ENCODE measurements around the gene PRMT9. TPM values are rescaled to one million over a fixed set of nuclear protein-coding genes. Genes with fewer than 3 reads are reported as not detected.

The PRMT9 gene
- total RNA-seq, 5 donors from 2014 or later (not counting 1 experiment from before 2014, with no cell fraction given): 9.8 to 17.3 (median 12.3) TPM

- H3K4me1 ChIP-seq (ENCODE audit: control insufficient read depth in 1 of 2, extremely low read depth in 1 of 2, insufficient read depth in 2 of 2, low read length in 2 of 2): no peaks in the 10 kb centered on the region
- no peaks in the 10 kb centered on the region for H3K36me3 ChIP-seq (ENCODE audit: control insufficient read depth in 2 of 2, extremely low read depth in 1 of 2, insufficient read depth in 1 of 2, low read length in 1 of 2)
- POLR2A ChIA-PET: interaction anchor here in 1 of 2 donors (0.6 kb wide), 1 partner anchor 30 kb away, joined by 3 read pairs; no protein-coding TSS in a partner anchor
- H3K4me3 ChIP-seq (ENCODE audit: control insufficient read depth in 1 of 2, extremely low read depth in 1 of 2, low read length in 1 of 2): no peak overlapping the region
- no peaks in the 10 kb centered on the region for H3K36me3 Mint-ChIP-seq
- H3K27me3 ChIP-seq (replicated peaks in 1 of 2; ENCODE audit: control insufficient read depth in 2 of 2, extremely low read depth in 1 of 2, insufficient read depth in 2 of 2, low read length in 1 of 2): peaks cover 2 to 3% of the 10 kb centered on the region in 2 experiments
- WGBS (ENCODE audit: insufficient coverage): no CpG with 5 or more reads among the region's 1 CpG
- H3K27ac ChIP-seq (ENCODE audit: low read length): no peak overlapping the region
- H3K4me1 Mint-ChIP-seq: no peaks in the 10 kb centered on the region
- H3K27ac Mint-ChIP-seq: no peak overlapping the region
- no peak for DNase-seq
- no peak overlapping the region for H3K4me3 Mint-ChIP-seq
- H3K9me3 ChIP-seq: no peaks in the 10 kb centered on the region
- ATAC-seq (replicated peaks in 1 of 4): no peak
- no peaks in the 10 kb centered on the region for H3K9me3 Mint-ChIP-seq
- CTCF ChIA-PET: interaction anchor here in 1 of 2 donors (1.0 kb wide), 1 partner anchor 176 kb away, joined by 6 read pairs; no protein-coding TSS in a partner anchor
- peaks cover 14 to 16% of the 10 kb centered on the region in 2 donors for H3K27me3 Mint-ChIP-seq
Measured at GRCh38 chr4:147610686-147611085, 73.3 kb downstream of the PRMT9 start.

DNA sequence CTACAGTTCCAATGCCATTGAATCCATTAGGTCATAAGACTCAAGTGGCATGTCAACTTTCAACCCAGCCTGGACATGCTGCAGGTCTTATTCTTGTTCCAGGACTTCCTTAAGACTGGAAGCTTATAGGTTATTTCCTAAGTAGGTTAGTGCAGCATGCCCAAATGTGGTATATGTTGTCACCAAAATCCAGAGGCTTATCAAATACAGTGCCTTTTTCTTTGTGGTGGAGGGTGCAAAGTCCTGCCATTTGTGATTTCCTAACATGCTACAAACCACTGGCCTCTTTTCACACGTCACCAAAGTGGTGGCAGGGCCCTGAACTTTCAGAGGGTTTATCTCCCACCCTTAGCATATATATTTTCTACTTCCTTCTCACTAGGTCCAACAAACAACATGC is 76.5 kb downstream of the PRMT9 start:
- WGBS (ENCODE audit: insufficient coverage): 80% methylated on average over 1 of the region's 1 CpG
- H3K9me3 ChIP-seq: no peaks in the 10 kb centered on the region
- H3K4me3 ChIP-seq (ENCODE audit: control insufficient read depth in 1 of 2, extremely low read depth in 1 of 2, low read length in 1 of 2): no peak overlapping the region
- ChIA-PET POLR2A (interaction anchor here in 1 of 2 donors (0.7 kb wide), 1 partner anchor 709 kb away, joined by 3 read pairs; no protein-coding TSS in a partner anchor), CTCF (interaction anchor here in 1 of 2 donors (0.5 kb wide), 1 partner anchor 732 kb away, joined by 3 read pairs; no protein-coding TSS in a partner anchor)
- no peaks in the 10 kb centered on the region for H3K4me1 ChIP-seq (ENCODE audit: control insufficient read depth in 1 of 2, extremely low read depth in 1 of 2, insufficient read depth in 2 of 2, low read length in 2 of 2)
- Mint-ChIP-seq H3K27me3 (peaks cover 11 to 14% of the 10 kb centered on the region in 2 donors), H3K9me3 (no peaks in the 10 kb centered on the region), H3K27ac (no peak overlapping the region), H3K4me1 (no peaks in the 10 kb centered on the region), H3K36me3 (no peaks in the 10 kb centered on the region), H3K4me3 (no peak overlapping the region)
- peaks cover 0 to 3% of the 10 kb centered on the region in 2 experiments for H3K27me3 ChIP-seq (replicated peaks in 1 of 2; ENCODE audit: control insufficient read depth in 2 of 2, extremely low read depth in 1 of 2, insufficient read depth in 2 of 2, low read length in 1 of 2)
- no peak overlapping the region for H3K27ac ChIP-seq (ENCODE audit: low read length)
- DNase-seq (no peak), ATAC-seq (replicated peaks in 1 of 4) (no peak)
- no peaks in the 10 kb centered on the region for H3K36me3 ChIP-seq (ENCODE audit: control insufficient read depth in 2 of 2, extremely low read depth in 1 of 2, insufficient read depth in 1 of 2, low read length in 1 of 2)

DNA sequence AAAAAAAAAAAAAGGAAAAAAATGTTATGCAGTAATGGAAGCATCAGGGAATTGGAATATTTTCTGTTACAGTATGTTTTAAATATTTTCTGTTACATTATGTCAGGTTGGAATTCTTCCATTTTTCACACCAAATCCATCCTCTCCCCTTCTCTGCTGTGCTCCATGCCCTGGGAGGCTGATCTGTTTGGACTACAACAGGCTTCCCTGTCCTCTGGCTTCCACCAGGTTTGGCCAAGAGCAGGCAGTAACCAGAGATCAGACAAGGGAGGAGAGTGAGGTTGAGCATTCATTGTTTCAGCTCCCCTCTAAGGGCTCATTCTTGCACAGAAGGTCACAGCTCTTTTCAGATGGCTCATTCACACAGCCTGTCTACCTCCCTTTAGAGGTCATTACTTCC is 78.5 kb downstream of the PRMT9 start:
- Histone ChIP-seq H3K27ac (ENCODE audit: low read length) (no peak overlapping the region), H3K4me3 (ENCODE audit: control insufficient read depth in 1 of 2, extremely low read depth in 1 of 2, low read length in 1 of 2) (no peak overlapping the region), H3K9me3 (no peaks in the 10 kb centered on the region), H3K4me1 (ENCODE audit: control insufficient read depth in 1 of 2, extremely low read depth in 1 of 2, insufficient read depth in 2 of 2, low read length in 2 of 2) (no peaks in the 10 kb centered on the region), H3K36me3 (ENCODE audit: control insufficient read depth in 2 of 2, extremely low read depth in 1 of 2, insufficient read depth in 1 of 2, low read length in 1 of 2) (no peaks in the 10 kb centered on the region), H3K27me3 (replicated peaks in 1 of 2; ENCODE audit: control insufficient read depth in 2 of 2, extremely low read depth in 1 of 2, insufficient read depth in 2 of 2, low read length in 1 of 2) (peaks cover 0 to under 1% of the 10 kb centered on the region in 2 experiments)
- ATAC-seq (replicated peaks in 1 of 4): no peak
- ChIA-PET CTCF (interaction anchor here (0.6 to 1.4 kb wide), 2 partner anchors 9 to 45 kb away, joined by 4 to 5 read pairs; no protein-coding TSS in a partner anchor), POLR2A (interaction anchor here in 1 of 2 donors (0.6 kb wide), 1 partner anchor 871 kb away, joined by 3 read pairs; no protein-coding TSS in a partner anchor)
- Mint-ChIP-seq H3K36me3 (no peaks in the 10 kb centered on the region), H3K27ac (no peak overlapping the region), H3K4me3 (no peak overlapping the region), H3K27me3 (peaks cover 7 to 21% of the 10 kb centered on the region in 2 donors), H3K9me3 (no peaks in the 10 kb centered on the region), H3K4me1 (no peaks in the 10 kb centered on the region)
- DNase-seq: no peak

GRCh38 chr4:147599769-147600168 is 84.2 kb downstream of the PRMT9 start:
- Mint-ChIP-seq H3K36me3 (no peaks in the 10 kb centered on the region), H3K4me1 (no peaks in the 10 kb centered on the region), H3K27me3 (peaks cover 0 to 10% of the 10 kb centered on the region in 2 donors), H3K27ac (no peak overlapping the region), H3K4me3 (no peak overlapping the region), H3K9me3 (no peaks in the 10 kb centered on the region)
- ATAC-seq (replicated peaks in 1 of 4) (no peak), DNase-seq (no peak)
- no peaks in the 10 kb centered on the region for H3K27me3 ChIP-seq (replicated peaks in 1 of 2; ENCODE audit: control insufficient read depth in 2 of 2, extremely low read depth in 1 of 2, insufficient read depth in 2 of 2, low read length in 1 of 2)
- no peak overlapping the region for H3K27ac ChIP-seq (ENCODE audit: low read length)
- H3K36me3 ChIP-seq (ENCODE audit: control insufficient read depth in 2 of 2, extremely low read depth in 1 of 2, insufficient read depth in 1 of 2, low read length in 1 of 2): no peaks in the 10 kb centered on the region
- H3K9me3 ChIP-seq: no peaks in the 10 kb centered on the region
- ChIA-PET POLR2A (no interaction called here), CTCF (no interaction called here)
- no peaks in the 10 kb centered on the region for H3K4me1 ChIP-seq (ENCODE audit: control insufficient read depth in 1 of 2, extremely low read depth in 1 of 2, insufficient read depth in 2 of 2, low read length in 2 of 2)
- WGBS (ENCODE audit: insufficient coverage): no CpG with 5 or more reads among the region's 3 CpGs
- no peak overlapping the region for H3K4me3 ChIP-seq (ENCODE audit: control insufficient read depth in 1 of 2, extremely low read depth in 1 of 2, low read length in 1 of 2)

DNA sequence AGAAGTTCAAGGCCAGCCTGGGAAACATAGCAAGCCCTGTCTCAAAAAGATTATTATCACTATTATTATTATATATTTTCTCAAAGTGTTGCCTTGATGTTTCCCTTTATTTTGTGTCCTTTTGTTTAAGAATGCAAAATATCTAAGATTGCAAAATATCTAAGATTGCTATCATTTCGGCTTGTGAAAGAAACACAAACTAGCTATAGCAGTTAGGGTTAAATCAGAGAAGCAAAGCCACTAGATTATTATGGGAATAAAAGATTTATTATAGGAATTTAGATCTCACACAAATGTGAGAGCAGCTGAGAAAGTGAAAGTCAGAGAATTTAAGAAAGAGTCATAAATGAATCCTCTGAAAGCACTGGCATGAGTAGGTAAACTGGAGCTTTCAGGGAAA is 84.8 kb downstream of the PRMT9 start:
- Histone ChIP-seq H3K9me3 (no peaks in the 10 kb centered on the region), H3K4me1 (ENCODE audit: control insufficient read depth in 1 of 2, extremely low read depth in 1 of 2, insufficient read depth in 2 of 2, low read length in 2 of 2) (no peaks in the 10 kb centered on the region), H3K36me3 (ENCODE audit: control insufficient read depth in 2 of 2, extremely low read depth in 1 of 2, insufficient read depth in 1 of 2, low read length in 1 of 2) (no peaks in the 10 kb centered on the region), H3K4me3 (ENCODE audit: control insufficient read depth in 1 of 2, extremely low read depth in 1 of 2, low read length in 1 of 2) (no peak overlapping the region), H3K27me3 (replicated peaks in 1 of 2; ENCODE audit: control insufficient read depth in 2 of 2, extremely low read depth in 1 of 2, insufficient read depth in 2 of 2, low read length in 1 of 2) (no peaks in the 10 kb centered on the region), H3K27ac (ENCODE audit: low read length) (no peak overlapping the region)
- no peaks in the 10 kb centered on the region for H3K36me3 Mint-ChIP-seq
- DNase-seq (no peak), ATAC-seq (replicated peaks in 1 of 4) (no peak)
- POLR2A ChIA-PET: no interaction called here
- H3K4me1 Mint-ChIP-seq: peaks cover 0 to 2% (median 0%) of the 10 kb centered on the region in 3 donors
- no CpG with 5 or more reads among the region's 1 CpG for WGBS (ENCODE audit: insufficient coverage)
- CTCF ChIA-PET: no interaction called here
- no peak overlapping the region for H3K4me3 Mint-ChIP-seq
- H3K9me3 Mint-ChIP-seq: no peaks in the 10 kb centered on the region
- no peak overlapping the region for H3K27ac Mint-ChIP-seq
- peaks cover 0 to 10% of the 10 kb centered on the region in 2 donors for H3K27me3 Mint-ChIP-seq

- Mint-ChIP-seq H3K9me3 (no peaks in the 10 kb centered on the region), H3K36me3 (no peaks in the 10 kb centered on the region), H3K4me1 (peaks cover 0 to 2% (median 0%) of the 10 kb centered on the region in 3 donors), H3K27me3 (peaks cover 1 to 10% of the 10 kb centered on the region in 2 donors), H3K4me3 (no peak overlapping the region), H3K27ac (no peak overlapping the region)
- POLR2A ChIA-PET: no interaction called here
- CTCF ChIA-PET: interaction anchor here (0.6 to 1.9 kb wide), 4 partner anchors 9 to 269 kb away, joined by 3 to 4 read pairs (median 4); no protein-coding TSS in a partner anchor
- ATAC-seq (replicated peaks in 1 of 4) (no peak), DNase-seq (no peak)
- Histone ChIP-seq H3K27me3 (replicated peaks in 1 of 2; ENCODE audit: control insufficient read depth in 2 of 2, extremely low read depth in 1 of 2, insufficient read depth in 2 of 2, low read length in 1 of 2) (no peaks in the 10 kb centered on the region), H3K4me1 (ENCODE audit: control insufficient read depth in 1 of 2, extremely low read depth in 1 of 2, insufficient read depth in 2 of 2, low read length in 2 of 2) (no peaks in the 10 kb centered on the region), H3K9me3 (no peaks in the 10 kb centered on the region), H3K36me3 (ENCODE audit: control insufficient read depth in 2 of 2, extremely low read depth in 1 of 2, insufficient read depth in 1 of 2, low read length in 1 of 2) (no peaks in the 10 kb centered on the region), H3K27ac (ENCODE audit: low read length) (no peak overlapping the region), H3K4me3 (ENCODE audit: control insufficient read depth in 1 of 2, extremely low read depth in 1 of 2, low read length in 1 of 2) (no peak overlapping the region)
- WGBS (ENCODE audit: insufficient coverage): no CpG with 5 or more reads among the region's 2 CpGs
Measured at GRCh38 chr4:147597561-147597960, 86.4 kb downstream of the PRMT9 start.

All from T-cell (primary cell).